HUES64 (cell line): ENCODE measurements around the gene PCIF1. TPM values are rescaled to one million over a fixed set of nuclear protein-coding genes. Genes with fewer than 3 reads are reported as not detected.

Experiments used
- H3K27ac ChIP-seq: 2 replicates; pipeline ENCODE4 v1.7.0; 2013; ENCODE audit warnings: low read depth, low read length, inconsistent platforms
- H3K27me3 ChIP-seq: 2 replicates; pipeline ENCODE4 v1.6.1; 2013; ENCODE audit warnings: mild to moderate bottlenecking, low read length; ENCODE audit not compliant: insufficient read depth
- H3K36me3 ChIP-seq: 2 replicates; pipeline ENCODE4 v1.6.1; 2013; ENCODE audit warnings: mild to moderate bottlenecking, low read length; ENCODE audit not compliant: insufficient read depth
- H3K4me1 ChIP-seq: 2 replicates; pipeline ENCODE4 v1.6.1; 2013; ENCODE audit warnings: mild to moderate bottlenecking, low read length, moderate library complexity; ENCODE audit not compliant: insufficient read depth
- H3K4me3 ChIP-seq: 2 replicates; pipeline ENCODE4 v1.5.1; 2013; ENCODE audit warnings: mild to moderate bottlenecking, low read length, moderate library complexity
- H3K9ac ChIP-seq: 2 replicates; pipeline ENCODE4 v1.6.1; 2013; ENCODE audit warnings: mild to moderate bottlenecking, low read depth, low read length
- H3K9me3 ChIP-seq: 2 replicates; pipeline ENCODE4 v1.6.1; 2013; ENCODE audit warnings: low read depth, low read length; ENCODE audit not compliant: insufficient read depth
- WGBS: fragments of 150-250, 120-280 bp; methylation state at CpG from one replicate; pipeline ENCODE4 v1.1.7; 2013; ENCODE audit warnings: missing lambda C conversion rate; 5-methylcytosine and 5-hydroxymethylcytosine counted together
- polyA plus RNA-seq, 2 experiments: library from polyadenylated mRNA; stranded (reverse); fragments of 50-300 nt; gene quantifications; one replicate each; pipeline ENCODE4 v1.2.3, GENCODE V29; 2013

Gene PCIF1
- polyA plus RNA-seq (2013, experiment 1 of 2) = 22.1 TPM
- 25.8 TPM for polyA plus RNA-seq (2013, experiment 2 of 2)

DNA sequence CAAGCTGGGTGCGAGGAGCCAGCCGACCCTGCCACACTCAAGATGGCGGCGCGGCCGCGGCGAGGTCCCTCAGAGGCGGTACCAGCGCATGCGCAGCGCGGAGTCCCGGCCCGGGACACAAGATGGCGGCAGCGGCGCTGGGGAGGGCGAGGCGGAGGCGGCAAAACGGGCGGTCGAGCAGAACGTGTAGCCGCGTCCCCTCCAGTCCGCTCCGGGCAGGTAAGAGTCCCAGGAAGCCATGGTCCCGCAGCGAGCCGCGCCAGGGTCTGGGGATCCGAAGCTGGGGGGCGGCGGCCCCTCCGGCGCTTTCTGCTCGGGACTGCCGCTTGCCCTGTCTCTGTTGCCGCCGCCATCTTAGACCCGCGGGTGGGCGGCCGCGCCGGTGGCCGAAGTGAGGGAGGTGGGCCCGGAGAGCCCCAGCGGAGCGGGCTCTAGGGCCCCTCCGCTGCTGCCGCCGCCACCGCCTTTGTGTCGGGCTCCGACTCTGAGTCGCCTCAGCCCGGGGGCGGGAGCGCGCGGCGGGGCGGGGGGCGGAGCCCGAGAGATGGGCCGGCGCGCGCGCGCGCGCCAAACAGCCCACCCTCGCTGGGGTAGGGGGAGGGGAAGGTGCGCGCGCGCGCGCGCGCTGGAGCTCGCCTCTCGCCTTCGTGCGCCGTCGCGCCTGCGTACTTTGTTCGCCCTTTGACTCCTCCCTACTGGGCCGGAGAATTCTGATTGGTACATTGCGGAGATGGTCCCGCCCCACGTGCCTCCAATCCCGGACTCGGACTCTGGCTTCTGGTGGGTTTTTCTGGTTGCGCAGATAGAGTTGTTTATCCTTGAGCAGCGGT, at the start of gene PCIF1:
Gene PCIF1, plus strand, starts transcription at position 98 of the 830 bp plus-strand sequence. CDS start 4,317 bp downstream, outside the sequence.
- Histone ChIP-seq H3K27ac (peak within 1 kb of the TSS; percentile 99), H3K4me1 (peaks cover 24% of the 10 kb centered on the region), H3K9ac (peak within 1 kb of the TSS; percentile 100), H3K27me3 (no peaks in the 10 kb centered on the region), H3K36me3 (peaks cover 23% of the 10 kb centered on the region), H3K9me3 (no peaks in the 10 kb centered on the region), H3K4me3 (peak within 1 kb of the TSS; percentile 100)
- under 1% methylated on average over 102 of the region's 102 CpGs for WGBS

DNA sequence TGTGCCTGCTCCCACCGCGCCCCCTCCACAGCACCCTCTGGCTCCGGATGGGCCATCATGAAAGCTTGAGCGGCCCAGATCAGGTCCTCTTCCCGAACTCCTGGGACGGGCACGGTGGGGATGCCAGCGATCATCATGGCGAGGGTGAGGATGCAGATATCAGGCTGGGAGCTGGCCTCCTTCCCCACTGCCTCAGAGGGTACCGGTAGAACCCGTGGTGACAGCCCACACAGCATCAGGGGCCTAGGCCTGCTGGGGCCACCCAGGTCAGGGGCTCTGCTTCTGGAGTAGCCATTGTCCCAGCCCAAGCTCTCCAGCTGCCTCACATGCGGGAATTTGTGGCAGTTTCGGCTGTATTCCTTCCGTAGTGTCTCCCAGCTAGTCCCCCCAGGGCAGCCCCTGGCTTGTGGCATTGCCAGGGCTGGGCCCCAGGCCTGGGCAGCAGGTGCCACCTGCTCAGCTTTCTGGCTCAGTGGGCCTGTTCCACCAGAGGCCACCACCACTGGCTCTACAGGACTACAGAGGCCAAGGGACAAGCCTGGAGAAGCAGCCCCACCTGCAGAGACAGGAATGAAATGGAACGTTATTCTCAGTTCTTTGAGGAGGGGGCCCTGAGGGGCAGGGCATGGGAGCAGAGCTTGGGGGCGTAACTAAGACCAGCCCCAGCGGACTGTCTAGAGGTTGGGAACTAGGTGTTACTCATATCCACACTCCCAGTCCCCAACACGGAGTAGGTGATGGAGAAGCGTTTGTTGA, 47.7 kb upstream of the PCIF1 start:
- Histone ChIP-seq H3K9ac (no peak overlapping the region), H3K27ac (no peak overlapping the region), H3K4me3 (no peak overlapping the region), H3K9me3 (no peaks in the 10 kb centered on the region), H3K27me3 (no peaks in the 10 kb centered on the region; the same call in 1 of the 2 replicates), H3K36me3 (peaks cover 30% of the 10 kb centered on the region), H3K4me1 (no peaks in the 10 kb centered on the region)
- 94% methylated on average over 19 of the region's 19 CpGs for WGBS

DNA sequence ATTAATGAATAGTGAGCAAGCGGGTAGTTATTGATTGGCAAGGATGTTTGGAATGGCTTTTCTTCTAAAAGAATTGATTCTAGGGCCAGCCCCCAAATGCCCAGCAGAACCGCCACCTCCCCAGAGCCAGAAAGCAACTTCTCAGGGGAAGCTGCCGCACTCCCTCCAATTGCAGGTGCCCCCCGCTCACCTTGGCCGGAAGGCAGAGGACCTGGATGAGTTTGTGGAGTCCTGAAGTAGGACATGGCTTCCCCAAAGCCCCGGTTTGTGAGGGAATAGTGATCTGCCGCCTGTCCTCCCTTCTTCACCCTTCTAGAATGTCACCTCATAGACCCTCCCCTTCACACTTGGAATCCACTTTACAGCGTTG, 47.2 kb upstream of the PCIF1 start, which contains the start of gene SPATA25:
Gene SPATA25, minus strand, starts transcription at position 277 of the 370 bp plus-strand sequence. Its CDS starts 32 bp downstream, at position 245.
- H3K27me3 ChIP-seq = no peaks in the 10 kb centered on the region; the same call in 1 of the 2 replicates
- H3K4me3 ChIP-seq = no peak within 1 kb of the TSS
- H3K4me1 ChIP-seq = no peaks in the 10 kb centered on the region
- WGBS = 98% methylated on average over 8 of the region's 8 CpGs
- H3K9me3 ChIP-seq = no peaks in the 10 kb centered on the region
- H3K9ac ChIP-seq = no peak within 1 kb of the TSS
- H3K27ac ChIP-seq = no peak within 1 kb of the TSS
- peaks cover 29% of the 10 kb centered on the region for H3K36me3 ChIP-seq

DNA sequence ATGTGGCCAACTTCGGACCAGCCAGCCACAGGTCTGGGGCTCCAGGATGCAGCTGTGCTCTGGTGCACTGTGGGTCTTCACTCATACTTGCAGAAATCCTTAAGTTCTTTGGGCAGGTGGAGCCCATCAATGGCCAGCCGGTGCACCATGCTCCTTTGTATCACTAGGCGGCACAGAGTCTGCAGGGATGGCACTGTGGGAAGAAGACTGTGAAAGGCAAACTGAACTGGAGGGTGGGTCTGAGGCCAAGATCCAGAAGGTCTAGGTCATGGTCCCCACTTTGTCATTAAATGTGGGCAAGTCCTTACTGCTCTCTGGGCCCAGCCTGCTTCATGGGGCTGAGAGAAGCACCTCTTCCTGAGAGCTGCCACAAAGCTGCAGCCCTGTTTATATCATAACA, 45.8 kb upstream of the PCIF1 start:
- WGBS = 97% methylated on average over 3 of the region's 3 CpGs
- Histone ChIP-seq H3K4me3 (no peak overlapping the region), H3K27ac (no peak overlapping the region), H3K27me3 (no peaks in the 10 kb centered on the region; the same call in 1 of the 2 replicates), H3K4me1 (no peaks in the 10 kb centered on the region), H3K36me3 (peaks cover 25% of the 10 kb centered on the region), H3K9ac (no peak overlapping the region), H3K9me3 (no peaks in the 10 kb centered on the region)

DNA sequence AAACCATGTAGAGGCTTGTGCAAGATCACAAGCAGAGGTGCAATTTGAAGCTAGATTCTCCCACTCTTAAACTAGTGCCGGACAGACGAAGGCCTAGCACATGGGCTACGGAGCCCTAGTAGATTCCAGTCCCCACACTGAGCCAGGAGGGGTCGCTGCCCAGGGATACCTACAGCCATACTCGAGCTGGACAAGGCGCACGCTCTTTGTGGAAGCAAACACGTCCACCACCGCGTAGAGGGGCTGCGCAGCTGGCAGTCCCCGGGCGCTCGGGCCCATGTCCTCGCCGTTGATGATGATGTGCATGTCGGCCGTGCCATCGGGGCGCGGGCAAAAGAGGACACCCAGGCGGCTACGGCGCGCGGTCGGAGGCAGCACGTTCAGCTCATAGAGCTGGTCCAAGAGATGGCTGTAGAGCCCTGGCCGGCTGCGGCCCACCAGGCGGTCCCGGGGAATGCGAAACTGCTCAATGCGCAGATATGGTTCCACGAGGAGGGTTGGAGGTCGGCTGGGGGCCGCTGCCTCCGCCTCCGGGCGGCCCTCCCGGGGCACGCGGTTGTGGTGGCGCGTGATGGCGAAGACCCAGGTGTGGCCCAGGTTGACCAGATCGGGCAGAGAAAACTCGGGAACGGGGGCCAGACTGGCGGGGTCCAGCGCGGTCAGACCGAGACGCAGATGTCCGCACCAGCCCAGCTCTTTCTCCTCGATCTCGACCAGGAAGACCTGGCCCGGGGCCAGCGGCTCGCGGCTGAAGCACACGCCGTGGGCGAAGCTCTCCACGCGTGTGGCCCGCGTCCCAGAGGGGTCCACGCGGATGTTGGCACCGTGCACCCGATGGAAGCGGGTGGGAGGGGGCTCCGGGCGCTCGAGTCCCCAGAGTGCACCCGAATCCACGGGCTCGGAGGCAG, 44.2 kb upstream of the PCIF1 start:
- Histone ChIP-seq H3K4me3 (peak overlapping the region; percentile 94), H3K9me3 (no peaks in the 10 kb centered on the region), H3K36me3 (peaks cover 33% of the 10 kb centered on the region), H3K27ac (peak overlapping the region; percentile 68; the same call in 1 of the 2 replicates), H3K9ac (peak overlapping the region; percentile 68), H3K4me1 (no peaks in the 10 kb centered on the region), H3K27me3 (no peaks in the 10 kb centered on the region; the same call in 1 of the 2 replicates)
- WGBS = 2% methylated on average over 79 of the region's 79 CpGs

DNA sequence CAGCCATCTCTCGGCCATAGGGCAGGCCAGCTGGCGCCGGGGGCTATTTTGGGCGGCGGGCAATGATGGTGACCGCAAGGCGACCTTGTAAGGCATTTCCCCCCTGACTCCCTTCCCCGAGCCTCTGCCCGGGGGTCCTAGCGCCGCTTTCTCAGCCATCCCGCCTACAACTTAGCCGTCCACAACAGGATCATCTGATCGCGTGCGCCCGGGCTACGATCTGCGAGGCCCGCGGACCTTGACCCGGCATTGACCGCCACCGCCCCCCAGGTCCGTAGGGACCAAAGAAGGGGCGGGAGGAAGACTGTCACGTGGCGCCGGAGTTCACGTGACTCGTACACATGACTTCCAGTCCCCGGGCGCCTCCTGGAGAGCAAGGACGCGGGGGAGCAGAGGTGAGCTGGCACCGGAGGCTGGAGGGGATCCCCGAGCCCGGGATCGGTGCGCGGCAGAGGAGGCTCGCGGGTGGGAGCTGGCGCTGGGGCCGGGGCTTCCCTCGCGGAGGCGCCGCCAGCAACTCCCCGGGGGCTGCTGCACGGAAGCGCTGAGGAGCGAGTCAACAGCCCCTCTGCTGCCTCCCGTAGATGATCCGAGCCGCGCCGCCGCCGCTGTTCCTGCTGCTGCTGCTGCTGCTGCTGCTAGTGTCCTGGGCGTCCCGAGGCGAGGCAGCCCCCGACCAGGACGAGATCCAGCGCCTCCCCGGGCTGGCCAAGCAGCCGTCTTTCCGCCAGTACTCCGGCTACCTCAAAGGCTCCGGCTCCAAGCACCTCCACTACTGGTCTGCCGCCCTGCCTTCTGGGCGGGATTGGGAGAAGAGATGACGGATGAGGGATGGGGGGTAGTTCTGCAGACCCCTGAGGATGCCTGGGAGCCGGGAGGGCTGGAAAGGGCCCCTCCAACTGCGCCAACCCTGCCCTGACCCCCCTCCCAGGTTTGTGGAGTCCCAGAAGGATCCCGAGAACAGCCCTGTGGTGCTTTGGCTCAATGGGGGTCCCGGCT, 43.2 kb upstream of the PCIF1 start, which contains the start of the genes CTSA and NEURL2:
Gene CTSA, plus strand, starts transcription at position 351 of the 999 bp plus-strand sequence. Its CDS starts 234 bp downstream, at position 585.
Gene NEURL2, minus strand, starts transcription at position 224 of the 999 bp plus-strand sequence. Its CDS starts 217 bp downstream, at position 7.
- no peaks in the 10 kb centered on the region for H3K9me3 ChIP-seq
- H3K9ac ChIP-seq = peak within 1 kb of the TSS; percentile 68
- 3% methylated on average over 78 of the region's 78 CpGs for WGBS
- H3K27ac ChIP-seq = peak within 1 kb of the TSS; percentile 68
- peak within 1 kb of the TSS; percentile 94 for H3K4me3 ChIP-seq
- H3K27me3 ChIP-seq = no peaks in the 10 kb centered on the region; the same call in 1 of the 2 replicates
- no peaks in the 10 kb centered on the region for H3K4me1 ChIP-seq
- peaks cover 37% of the 10 kb centered on the region for H3K36me3 ChIP-seq

DNA sequence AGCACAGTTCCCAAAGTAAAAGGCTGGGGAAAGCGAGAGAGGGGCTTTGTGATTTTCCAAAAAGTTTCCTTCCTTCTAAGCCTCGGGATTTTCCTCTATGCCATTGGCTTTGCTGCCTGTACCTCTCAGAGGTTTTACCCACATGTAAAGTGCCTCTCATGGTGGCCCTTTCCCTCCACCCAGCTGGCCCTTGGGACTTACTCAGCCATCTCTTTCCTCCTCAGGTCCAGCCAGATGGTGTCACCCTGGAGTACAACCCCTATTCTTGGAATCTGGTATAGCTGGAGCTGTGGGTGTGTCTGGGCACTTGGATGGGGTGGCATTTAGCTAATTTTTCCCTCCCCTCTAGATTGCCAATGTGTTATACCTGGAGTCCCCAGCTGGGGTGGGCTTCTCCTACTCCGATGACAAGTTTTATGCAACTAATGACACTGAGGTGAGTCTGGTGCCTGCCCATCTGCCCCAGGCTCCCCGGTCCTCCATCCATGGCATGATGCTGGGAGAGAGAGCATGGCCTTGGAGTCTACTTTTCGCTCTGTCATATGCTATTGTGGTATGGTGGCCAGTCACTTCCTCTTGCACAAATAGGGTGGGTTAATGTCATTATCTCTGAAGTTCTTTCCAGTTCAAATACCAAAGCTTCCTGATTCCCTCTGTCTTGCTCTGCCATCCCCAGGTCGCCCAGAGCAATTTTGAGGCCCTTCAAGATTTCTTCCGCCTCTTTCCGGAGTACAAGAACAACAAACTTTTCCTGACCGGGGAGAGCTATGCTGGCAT, 42.2 kb upstream of the PCIF1 start:
- no peaks in the 10 kb centered on the region; the same call in 1 of the 2 replicates for H3K27me3 ChIP-seq
- no peak overlapping the region for H3K27ac ChIP-seq
- H3K36me3 ChIP-seq = peaks cover 40% of the 10 kb centered on the region
- no peaks in the 10 kb centered on the region for H3K4me1 ChIP-seq
- WGBS = 94% methylated on average over 9 of the region's 9 CpGs
- no peaks in the 10 kb centered on the region for H3K9me3 ChIP-seq
- 0 out of 2 replicates have a peak overlapping the region, but pooled peaks have one; percentile 68 for H3K9ac ChIP-seq
- H3K4me3 ChIP-seq = peak overlapping the region; percentile 94

DNA sequence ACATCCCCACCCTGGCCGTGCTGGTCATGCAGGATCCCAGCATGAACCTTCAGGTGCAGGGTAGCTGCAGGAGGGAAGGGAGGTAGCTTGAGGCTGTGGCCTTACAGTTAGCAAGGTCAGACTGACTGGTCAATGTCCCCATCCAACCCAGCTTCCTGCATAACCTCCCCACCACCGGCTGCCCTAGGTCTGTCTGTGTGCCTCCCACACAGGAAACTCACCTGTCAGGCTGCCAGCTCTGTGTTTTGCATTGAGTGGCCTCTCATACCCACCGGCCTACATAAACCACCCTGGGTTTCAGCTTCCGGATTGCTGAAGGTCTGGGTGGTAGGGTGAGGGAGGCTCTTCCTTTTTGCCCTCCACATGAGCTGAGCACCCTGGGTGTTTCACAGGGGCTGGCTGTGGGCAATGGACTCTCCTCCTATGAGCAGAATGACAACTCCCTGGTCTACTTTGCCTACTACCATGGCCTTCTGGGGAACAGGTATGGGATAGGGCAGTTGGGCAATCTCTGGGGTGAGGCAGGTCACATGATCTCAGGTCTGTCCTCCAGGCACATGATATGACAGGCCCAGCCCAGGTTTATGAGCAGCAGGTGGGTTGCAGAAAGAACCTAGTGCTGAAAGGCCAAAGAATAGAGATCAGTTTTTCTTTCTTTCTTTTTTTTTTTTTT, 41.5 kb upstream of the PCIF1 start:
- no peak overlapping the region for H3K27ac ChIP-seq
- H3K27me3 ChIP-seq = no peaks in the 10 kb centered on the region; the same call in 1 of the 2 replicates
- H3K9me3 ChIP-seq = no peaks in the 10 kb centered on the region
- H3K4me1 ChIP-seq = no peaks in the 10 kb centered on the region
- no peak overlapping the region for H3K9ac ChIP-seq
- peaks cover 47% of the 10 kb centered on the region for H3K36me3 ChIP-seq
- H3K4me3 ChIP-seq = no peak overlapping the region; the same call in 1 of the 2 replicates
- WGBS = over 99% methylated on average over 3 of the region's 4 CpGs
